ENCODE results near the gene NXF1. TPM values are rescaled to one million over a fixed set of nuclear protein-coding genes. Genes with fewer than 3 reads are reported as not detected.

NXF1 gene
- total RNA-seq, 1 donor = 33.2 TPM

GRCh38 chr11:62786318-62787004 is 18.8 kb downstream of the NXF1 start:
- peak; percentile 84 for DNase-seq (ENCODE audit: low read depth)
- peak overlapping the region; percentile 97 for H3K4me3 ChIP-seq (ENCODE audit: low read depth, low read length)
- TF ChIP-seq CTCF (IDR thresholded peaks at IDR 0.05; ENCODE audit: insufficient read depth, low read depth, low read length) = peak; percentile 99

- no peak for TF ChIP-seq CTCF (IDR thresholded peaks at IDR 0.05; ENCODE audit: insufficient read depth, low read depth, low read length)
- DNase-seq (ENCODE audit: low read depth) = no peak
- no peak overlapping the region for H3K4me3 ChIP-seq (ENCODE audit: low read depth, low read length)
Measured at GRCh38 chr11:62782753-62783152, 22.5 kb downstream of the NXF1 start.

- H3K4me3 ChIP-seq (ENCODE audit: low read depth, low read length) = no peak overlapping the region
- no peak for DNase-seq (ENCODE audit: low read depth)
- TF ChIP-seq CTCF (IDR thresholded peaks at IDR 0.05; ENCODE audit: insufficient read depth, low read depth, low read length) = no peak
Measured at GRCh38 chr11:62778441-62778840, 26.8 kb downstream of the NXF1 start.

GRCh38 chr11:62777389-62777788 is 27.9 kb downstream of the NXF1 start:
- no peak for TF ChIP-seq CTCF (IDR thresholded peaks at IDR 0.05; ENCODE audit: insufficient read depth, low read depth, low read length)
- no peak overlapping the region for H3K4me3 ChIP-seq (ENCODE audit: low read depth, low read length)
- no peak for DNase-seq (ENCODE audit: low read depth)

- H3K4me3 ChIP-seq (ENCODE audit: low read depth, low read length) = no peak overlapping the region
- no peak for DNase-seq (ENCODE audit: low read depth)
- no peak for TF ChIP-seq CTCF (IDR thresholded peaks at IDR 0.05; ENCODE audit: insufficient read depth, low read depth, low read length)
Measured at GRCh38 chr11:62775646-62776045, 29.6 kb downstream of the NXF1 start.

- TF ChIP-seq CTCF (IDR thresholded peaks at IDR 0.05; ENCODE audit: insufficient read depth, low read depth, low read length) = no peak
- DNase-seq (ENCODE audit: low read depth) = no peak
Measured at GRCh38 chr11:62774407-62774806, 30.8 kb downstream of the NXF1 start.

More at GRCh38 chr11:62774407-62774806, 30.8 kb downstream of the NXF1 start:
- no peak overlapping the region for H3K4me3 ChIP-seq (ENCODE audit: low read depth, low read length)

Measured in fibroblast of villous mesenchyme (primary cell).